SU-DHL-6 (cell line): ENCODE data around the gene GGT1.

Experiments used
- EZH2phosphoT487 ChIP-seq: fragments of 200-600 bp; sonication (generic), shearing (Covaris generic); conservative IDR thresholded peaks from 2 replicates; pipeline ENCODE4 v1.6.1; 2018; ENCODE audit warnings: mild to moderate bottlenecking, antibody characterized with exemption, low read length, moderate library complexity, mixed read lengths
- TF ChIP-seq, protein P1 (sequence below): fragments of 200-600 bp; sonication (generic); IDR thresholded peaks from one replicate; pipeline ENCODE4 v1.5.1; 2017; ENCODE audit warnings: antibody characterized with exemption, mild to moderate bottlenecking, low read length, moderate library complexity; ENCODE audit not compliant: insufficient read depth, poor library complexity, severe bottlenecking

DNA sequence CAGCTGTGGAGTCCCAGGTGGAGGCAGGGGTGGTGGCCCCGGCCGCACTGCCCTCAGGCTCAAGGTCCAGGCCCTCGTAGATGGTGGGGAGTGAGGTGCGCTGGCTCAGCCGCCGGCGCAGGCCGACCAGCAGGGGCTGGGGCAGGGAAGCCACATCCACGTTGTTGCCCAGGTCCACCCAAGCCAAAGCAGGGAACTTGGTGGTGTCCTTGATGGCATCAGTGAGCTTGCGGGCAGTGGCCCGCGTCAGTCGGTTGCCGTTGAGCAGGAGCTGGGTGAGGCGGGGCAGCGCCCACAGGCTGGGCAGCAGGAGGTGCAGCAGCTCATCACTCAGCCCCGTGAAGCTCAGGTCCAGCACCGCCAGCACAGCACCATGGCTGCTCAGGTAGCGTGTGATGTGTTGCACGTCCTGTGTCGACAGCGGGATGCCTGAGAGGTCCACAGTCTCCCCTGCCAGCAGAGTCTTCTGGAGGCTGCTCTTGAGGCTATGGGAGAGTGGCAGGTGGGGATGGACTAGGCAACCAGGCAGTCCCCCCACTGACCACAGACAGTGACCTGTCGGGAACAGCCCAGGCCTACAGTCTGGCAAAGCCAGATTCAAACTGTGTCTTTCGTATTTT is 17.0 kb upstream of the GGT1 start:
- TF ChIP-seq, protein P1, sequence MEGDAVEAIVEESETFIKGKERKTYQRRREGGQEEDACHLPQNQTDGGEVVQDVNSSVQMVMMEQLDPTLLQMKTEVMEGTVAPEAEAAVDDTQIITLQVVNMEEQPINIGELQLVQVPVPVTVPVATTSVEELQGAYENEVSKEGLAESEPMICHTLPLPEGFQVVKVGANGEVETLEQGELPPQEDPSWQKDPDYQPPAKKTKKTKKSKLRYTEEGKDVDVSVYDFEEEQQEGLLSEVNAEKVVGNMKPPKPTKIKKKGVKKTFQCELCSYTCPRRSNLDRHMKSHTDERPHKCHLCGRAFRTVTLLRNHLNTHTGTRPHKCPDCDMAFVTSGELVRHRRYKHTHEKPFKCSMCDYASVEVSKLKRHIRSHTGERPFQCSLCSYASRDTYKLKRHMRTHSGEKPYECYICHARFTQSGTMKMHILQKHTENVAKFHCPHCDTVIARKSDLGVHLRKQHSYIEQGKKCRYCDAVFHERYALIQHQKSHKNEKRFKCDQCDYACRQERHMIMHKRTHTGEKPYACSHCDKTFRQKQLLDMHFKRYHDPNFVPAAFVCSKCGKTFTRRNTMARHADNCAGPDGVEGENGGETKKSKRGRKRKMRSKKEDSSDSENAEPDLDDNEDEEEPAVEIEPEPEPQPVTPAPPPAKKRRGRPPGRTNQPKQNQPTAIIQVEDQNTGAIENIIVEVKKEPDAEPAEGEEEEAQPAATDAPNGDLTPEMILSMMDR, result no peak
- TF ChIP-seq EZH2phosphoT487, result no peak
